Gastrocnemius medialis (tissue), 4 donors: ENCODE results near the gene MECP2.

Experiments used
- CTCF ChIP-seq, 5 experiments: fragments of 450-650 bp in 3 of 5; fragments of 200-600 bp in 2 of 5; sonication (generic) in 2 of 5; IDR thresholded peaks in 4 of 5; conservative IDR thresholded peaks in 1 of 5; 1 replicate in 4 of 5; 2 replicates in 1 of 5; pipeline ENCODE4 v1.5.1; 2016 to 2019; ENCODE audit warnings: antibody characterized with exemption in 5 of 5, mild to moderate bottlenecking in 3 of 5, moderate library complexity in 3 of 5
- POLR2A ChIP-seq, 2 donors: fragments of 450-650 bp; IDR thresholded peaks; one replicate each; pipeline ENCODE4 v1.6.1; 2017; ENCODE audit warnings: antibody characterized with exemption in 2 of 2, mild to moderate bottlenecking in 2 of 2, moderate library complexity in 2 of 2

GRCh38 chrX:153999359-154000037, 98.0 kb downstream of the MECP2 start:
- TF ChIP-seq POLR2A (IDR thresholded peaks at IDR 0.05) (no peak), CTCF (IDR thresholded peaks at IDR 0.05 in 4 of 5, conservative IDR thresholded peaks at IDR 0.05 in 1 of 5) (no peak)
